Activated T-helper 2 cell treated with anti-CD3 and anti-CD28 coated beads, Interferon-gamma antibody, Interleukin-2, Interleukin-4, amounts not matched to agents 10 μg/mL and 5 μg/mL and 100 μg/mL, durations not matched to agents 14 hours and 24 hours and 36 hours (primary cell): ENCODE results near the gene DMD. TPM values are rescaled to one million over a fixed set of nuclear protein-coding genes. Genes with fewer than 3 reads are reported as not detected.

ENCODE experiments used
- DNase-seq: peaks from one replicate; pipeline ENCODE4 v3.0.0; 2021; ENCODE audit warnings: low spot score
- H3K27ac Mint-ChIP-seq: one replicate; pipeline ENCODE4 v1.8.0; 2021; ENCODE audit warnings: mixed read lengths
- H3K27me3 Mint-ChIP-seq: one replicate; pipeline ENCODE4 v1.8.0; 2021; ENCODE audit warnings: low read depth, mixed read lengths
- H3K36me3 Mint-ChIP-seq: one replicate; pipeline ENCODE4 v1.8.0; 2021; ENCODE audit warnings: low read depth, mixed read lengths
- H3K4me1 Mint-ChIP-seq: one replicate; pipeline ENCODE4 v1.8.0; 2021; ENCODE audit warnings: low read depth, mixed read lengths
- H3K4me3 Mint-ChIP-seq: one replicate; pipeline ENCODE4 v1.8.0; 2021; ENCODE audit warnings: low read depth, mild to moderate bottlenecking, moderate library complexity, mixed read lengths
- H3K9me3 Mint-ChIP-seq: one replicate; pipeline ENCODE4 v1.8.0; 2021; ENCODE audit warnings: mixed read lengths
- intact Hi-C: fragments of 100-400 bp; cut with micrococcal nuclease; formaldehyde crosslinking; loops from one replicate; pipeline ENCODE4 v1.15.1; 2023
- total RNA-seq: library from RNA; stranded (reverse); gene quantifications from 2 replicates; pipeline ENCODE4 v1.2.3, GENCODE V29; 2022

The DMD gene
- total RNA-seq, 1 donor from 2014 or later = 0.84 TPM

DNA sequence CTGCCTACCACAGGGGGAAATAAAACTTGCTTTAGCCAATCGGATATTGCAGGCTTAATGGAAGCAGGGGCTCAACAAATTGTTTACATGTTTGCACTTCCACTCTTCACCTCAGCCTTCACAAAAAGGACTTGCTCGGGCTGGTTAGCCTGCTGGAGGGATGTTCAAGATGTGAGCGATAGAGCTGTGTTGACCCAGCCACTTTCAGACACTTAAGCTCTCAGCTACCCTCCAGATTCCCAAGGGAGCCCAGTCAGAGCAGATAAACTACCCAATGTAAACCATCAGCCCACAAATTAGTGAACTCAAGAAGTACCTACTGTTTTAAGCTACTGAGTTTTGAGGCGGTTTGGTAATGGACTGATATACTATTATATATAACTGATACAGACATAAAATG lies 1631.1 kb downstream of the DMD start:
- H3K27ac Mint-ChIP-seq = no peak overlapping the region
- no peak for DNase-seq
- H3K36me3 Mint-ChIP-seq = no peaks in the 10 kb centered on the region
- no peaks in the 10 kb centered on the region for H3K27me3 Mint-ChIP-seq
- no peak overlapping the region for H3K4me3 Mint-ChIP-seq
- H3K9me3 Mint-ChIP-seq = peaks cover 5% of the 10 kb centered on the region
- intact Hi-C loops = no loop called here
- no peaks in the 10 kb centered on the region for H3K4me1 Mint-ChIP-seq

DNA sequence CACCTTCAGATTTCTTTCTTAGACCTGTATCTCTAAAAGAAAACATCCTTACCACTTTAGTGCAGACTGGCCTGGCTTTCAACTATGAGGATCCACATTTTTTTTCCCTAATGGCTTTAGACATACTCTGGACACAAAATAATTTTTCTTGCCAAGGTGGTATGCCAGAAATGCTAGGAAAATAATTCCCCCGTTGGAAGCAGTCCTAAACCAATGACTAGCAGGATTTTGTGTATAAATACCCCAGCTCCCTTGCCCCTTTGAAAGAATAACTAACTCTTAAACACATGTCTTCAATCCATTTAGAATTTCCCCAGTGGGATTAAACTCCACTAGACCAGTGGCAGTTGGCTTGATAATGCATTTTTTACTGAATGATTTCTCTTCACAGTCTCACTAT lies 1639.0 kb downstream of the DMD start:
- Mint-ChIP-seq H3K27me3 (no peaks in the 10 kb centered on the region), H3K9me3 (no peaks in the 10 kb centered on the region), H3K4me3 (no peak overlapping the region), H3K36me3 (no peaks in the 10 kb centered on the region), H3K4me1 (no peaks in the 10 kb centered on the region), H3K27ac (no peak overlapping the region)
- no peak for DNase-seq
- intact Hi-C loops = no loop called here

DNA sequence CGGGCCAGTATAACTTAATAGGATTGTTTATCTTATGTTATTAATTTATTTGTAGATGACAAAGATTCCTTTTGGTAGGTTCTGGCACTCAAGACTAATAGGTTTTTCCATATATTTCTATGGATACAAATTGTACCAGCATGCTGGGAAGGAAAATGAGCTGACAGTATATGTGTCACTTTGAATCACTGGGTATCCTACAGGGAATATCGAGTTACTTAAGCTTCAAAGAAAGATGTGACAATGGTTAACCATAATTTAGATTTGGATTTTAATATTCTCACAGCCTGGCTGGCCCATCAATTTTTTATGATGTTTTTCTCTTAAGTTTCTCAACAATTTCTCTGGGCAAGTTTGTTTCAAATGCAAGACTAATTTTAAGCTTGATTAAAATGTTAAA lies 1640.7 kb downstream of the DMD start:
- Mint-ChIP-seq H3K4me1 (no peaks in the 10 kb centered on the region), H3K36me3 (no peaks in the 10 kb centered on the region), H3K9me3 (no peaks in the 10 kb centered on the region), H3K4me3 (no peak overlapping the region), H3K27me3 (no peaks in the 10 kb centered on the region), H3K27ac (no peak overlapping the region)
- no peak for DNase-seq
- intact Hi-C loops = no loop called here

DNA sequence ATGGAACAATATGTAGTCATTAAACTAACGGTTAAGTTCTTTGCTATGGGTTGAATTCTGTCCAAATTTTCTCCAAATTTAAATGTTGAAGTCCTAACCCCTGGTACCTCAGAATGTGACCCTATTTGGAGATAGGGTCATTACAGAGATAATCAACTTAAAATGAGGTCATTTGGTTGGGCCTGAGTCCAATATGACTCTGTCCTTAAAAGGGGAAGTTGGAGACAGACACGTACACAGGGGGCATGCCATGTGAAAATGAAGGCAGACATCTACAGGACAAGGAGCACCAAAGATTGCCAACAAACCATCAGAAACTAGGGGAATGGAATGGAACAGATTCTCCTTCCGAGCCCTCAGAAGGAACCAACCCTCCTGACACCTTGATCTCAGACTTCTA lies 1647.6 kb downstream of the DMD start:
- H3K9me3 Mint-ChIP-seq = no peaks in the 10 kb centered on the region
- H3K36me3 Mint-ChIP-seq = no peaks in the 10 kb centered on the region
- no peaks in the 10 kb centered on the region for H3K27me3 Mint-ChIP-seq
- H3K27ac Mint-ChIP-seq = no peak overlapping the region
- no peak for DNase-seq
- intact Hi-C loops = no loop called here
- H3K4me3 Mint-ChIP-seq = no peak overlapping the region
- no peaks in the 10 kb centered on the region for H3K4me1 Mint-ChIP-seq

DNA sequence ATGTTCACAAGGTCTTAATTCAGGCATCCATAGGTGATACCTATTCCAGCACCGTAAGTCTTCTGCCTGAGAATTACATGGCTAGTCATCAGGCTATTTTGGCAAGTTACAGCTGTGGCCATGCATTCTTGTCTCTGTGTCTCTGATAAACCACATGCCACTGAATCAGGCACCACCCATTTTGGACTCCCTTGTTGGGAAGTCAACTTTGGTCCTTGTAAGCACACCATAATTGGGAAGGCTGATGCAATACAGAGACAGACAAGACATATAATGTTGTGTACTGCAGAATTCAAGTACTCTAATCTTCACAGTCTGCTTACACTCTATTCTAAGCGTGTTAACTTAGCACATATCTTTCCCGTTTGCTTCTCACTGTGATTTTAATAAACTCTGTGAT lies 1655.8 kb downstream of the DMD start:
- Mint-ChIP-seq H3K27ac (no peak overlapping the region), H3K4me1 (no peaks in the 10 kb centered on the region), H3K9me3 (no peaks in the 10 kb centered on the region), H3K27me3 (no peaks in the 10 kb centered on the region), H3K36me3 (no peaks in the 10 kb centered on the region), H3K4me3 (no peak overlapping the region)
- intact Hi-C loops = no loop called here
- DNase-seq = no peak

DNA sequence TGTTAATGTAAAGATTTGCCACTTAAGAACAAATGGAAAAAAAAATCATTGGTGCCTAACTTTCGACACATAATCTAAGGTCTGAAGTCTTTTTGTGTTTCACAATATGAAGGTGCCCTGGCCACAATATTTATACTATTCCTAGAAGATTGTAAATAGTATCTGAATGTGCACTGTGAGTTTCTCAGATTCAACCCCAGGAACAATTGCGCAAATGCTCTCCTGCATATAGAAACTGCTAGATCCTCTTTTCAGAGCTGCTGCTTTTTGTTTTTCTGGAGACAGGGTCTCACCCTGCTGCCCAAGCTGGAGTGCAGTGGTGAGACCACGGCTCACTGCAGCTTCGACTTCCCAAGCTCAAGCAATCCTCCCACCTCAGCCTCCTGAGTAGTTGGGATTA lies 1659.4 kb downstream of the DMD start:
- Mint-ChIP-seq H3K27ac (no peak overlapping the region), H3K27me3 (no peaks in the 10 kb centered on the region), H3K9me3 (no peaks in the 10 kb centered on the region), H3K4me3 (no peak overlapping the region), H3K36me3 (no peaks in the 10 kb centered on the region), H3K4me1 (no peaks in the 10 kb centered on the region)
- intact Hi-C loops = no loop called here
- DNase-seq = no peak

DNA sequence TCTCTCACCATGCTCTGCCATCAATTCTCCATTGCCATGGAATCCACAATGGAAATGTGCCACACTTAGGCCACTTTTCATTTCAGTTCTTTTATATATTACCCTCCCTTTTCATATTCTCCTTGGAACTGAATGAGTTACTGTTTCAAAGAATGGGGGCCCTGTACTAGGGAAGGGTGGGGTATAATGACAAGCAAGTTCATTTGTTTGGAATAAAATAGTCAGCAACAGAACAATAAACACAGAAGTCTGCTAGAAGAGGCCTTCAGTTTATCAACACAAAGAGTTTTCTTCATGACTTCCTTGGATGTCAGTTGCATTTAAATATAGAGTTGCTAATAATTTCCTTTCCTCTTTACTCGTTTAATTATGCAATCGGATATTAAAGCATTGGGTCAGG lies 1661.2 kb downstream of the DMD start:
- no peak overlapping the region for H3K4me3 Mint-ChIP-seq
- no peaks in the 10 kb centered on the region for H3K36me3 Mint-ChIP-seq
- H3K27me3 Mint-ChIP-seq = no peaks in the 10 kb centered on the region
- H3K4me1 Mint-ChIP-seq = no peaks in the 10 kb centered on the region
- no peak for DNase-seq
- H3K27ac Mint-ChIP-seq = no peak overlapping the region
- no peaks in the 10 kb centered on the region for H3K9me3 Mint-ChIP-seq
- intact Hi-C loops = no loop called here

DNA sequence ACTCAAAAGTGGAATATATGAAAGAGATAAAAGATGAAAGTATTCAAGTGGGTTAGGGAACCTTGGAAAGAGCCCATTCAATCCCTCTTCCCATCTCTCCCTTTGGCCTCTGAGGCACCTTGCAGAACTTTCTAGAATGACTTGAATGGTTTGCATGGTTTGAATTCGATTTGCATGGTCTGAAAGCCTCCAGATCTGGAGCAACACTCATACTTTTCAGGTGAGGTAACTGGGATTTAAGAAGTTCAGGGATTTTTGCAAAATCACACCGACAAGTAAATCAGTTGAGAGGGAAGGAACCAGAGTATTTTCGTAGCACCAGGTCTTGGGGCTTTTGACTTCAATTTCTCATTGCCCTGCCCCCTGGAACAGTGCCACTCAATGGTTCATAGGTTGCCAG lies 1663.5 kb downstream of the DMD start:
- Mint-ChIP-seq H3K36me3 (no peaks in the 10 kb centered on the region), H3K27me3 (no peaks in the 10 kb centered on the region), H3K27ac (no peak overlapping the region), H3K9me3 (no peaks in the 10 kb centered on the region), H3K4me3 (no peak overlapping the region), H3K4me1 (no peaks in the 10 kb centered on the region)
- intact Hi-C loops = no loop called here
- no peak for DNase-seq

DNA sequence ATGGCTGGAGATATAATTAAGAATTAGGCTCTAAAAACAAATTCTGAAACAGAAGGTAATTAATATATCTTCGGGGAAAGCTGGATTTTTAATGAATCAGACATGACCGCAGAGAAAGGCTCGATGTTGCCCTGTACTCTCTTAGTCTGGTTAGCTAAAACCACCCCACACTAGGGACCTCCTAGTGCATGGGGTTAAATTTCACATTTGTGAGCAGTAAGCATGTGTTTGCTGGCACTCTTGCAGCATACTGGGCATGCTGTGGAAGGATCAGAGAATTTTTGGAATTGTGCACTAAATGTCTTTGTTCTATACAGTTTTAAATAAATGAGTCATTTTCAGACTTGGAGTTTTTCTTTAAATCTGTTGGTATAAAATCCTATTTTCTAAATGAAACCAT lies 1663.9 kb downstream of the DMD start:
- H3K4me3 Mint-ChIP-seq = no peak overlapping the region
- no peaks in the 10 kb centered on the region for H3K4me1 Mint-ChIP-seq
- H3K27me3 Mint-ChIP-seq = no peaks in the 10 kb centered on the region
- intact Hi-C loops = no loop called here
- no peak overlapping the region for H3K27ac Mint-ChIP-seq
- no peaks in the 10 kb centered on the region for H3K36me3 Mint-ChIP-seq
- H3K9me3 Mint-ChIP-seq = no peaks in the 10 kb centered on the region
- no peak for DNase-seq

DNA sequence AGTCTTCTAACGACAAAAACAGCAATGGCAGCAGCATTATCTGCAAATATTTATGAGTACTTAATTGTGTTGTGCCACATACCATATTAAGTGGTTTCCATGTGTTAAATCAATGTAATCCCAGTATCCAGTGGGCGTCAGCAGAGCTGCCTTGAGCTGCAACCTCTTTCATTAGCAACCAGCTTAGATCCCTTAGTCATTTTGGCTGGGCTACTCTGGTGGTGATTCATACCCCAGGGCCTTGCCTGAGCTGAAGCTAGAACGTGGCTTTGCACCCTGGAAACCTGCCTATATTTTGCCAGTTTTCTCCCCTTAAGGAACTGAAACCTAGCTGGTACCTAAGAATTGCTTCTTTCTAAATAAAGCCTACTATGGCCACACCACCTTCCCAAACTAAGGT lies 1665.2 kb downstream of the DMD start:
- intact Hi-C loops = no loop called here
- H3K9me3 Mint-ChIP-seq = no peaks in the 10 kb centered on the region
- DNase-seq = no peak
- H3K36me3 Mint-ChIP-seq = no peaks in the 10 kb centered on the region
- H3K4me1 Mint-ChIP-seq = no peaks in the 10 kb centered on the region
- no peak overlapping the region for H3K4me3 Mint-ChIP-seq
- H3K27me3 Mint-ChIP-seq = no peaks in the 10 kb centered on the region
- H3K27ac Mint-ChIP-seq = no peak overlapping the region

DNA sequence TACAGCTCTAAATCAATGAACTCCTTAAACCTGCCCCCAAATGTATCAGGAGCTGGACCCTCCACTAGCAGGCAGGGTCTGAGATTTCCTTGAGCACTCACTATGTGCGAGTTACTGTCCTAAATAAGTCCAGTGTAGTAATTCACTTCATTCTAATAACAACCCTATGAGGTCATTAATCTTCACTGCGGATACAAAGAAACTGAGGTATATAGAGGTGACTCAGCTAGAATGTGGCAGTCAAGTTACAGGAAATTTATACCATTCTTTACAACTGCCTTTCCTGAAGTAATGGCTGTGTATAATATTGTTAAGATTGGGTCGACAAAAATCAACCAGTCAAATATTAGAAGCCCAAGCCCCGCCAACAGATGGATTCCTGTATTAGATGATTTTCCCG lies 1665.6 kb downstream of the DMD start:
- Mint-ChIP-seq H3K4me3 (no peak overlapping the region), H3K27ac (no peak overlapping the region), H3K36me3 (no peaks in the 10 kb centered on the region), H3K9me3 (no peaks in the 10 kb centered on the region), H3K27me3 (no peaks in the 10 kb centered on the region), H3K4me1 (no peaks in the 10 kb centered on the region)
- intact Hi-C loops = no loop called here
- DNase-seq = no peak

DNA sequence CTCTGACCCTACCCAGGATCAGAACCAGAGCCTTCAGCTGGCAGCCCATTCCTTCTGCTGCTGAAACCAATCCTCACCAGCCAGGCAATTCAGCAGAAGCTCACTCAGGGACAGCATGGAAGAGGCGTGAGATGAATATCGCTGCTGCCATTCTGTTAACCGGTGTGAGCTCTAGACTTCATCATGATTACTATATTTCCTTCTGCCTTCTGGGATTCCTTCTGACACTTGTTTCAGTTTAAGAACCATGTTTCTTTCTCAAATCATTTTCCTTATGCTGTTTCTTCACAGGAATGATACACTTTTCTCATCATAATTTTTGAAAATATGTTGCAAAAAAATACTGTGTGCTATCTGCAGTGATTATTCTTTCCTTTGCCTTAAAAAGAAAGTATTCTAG lies 1666.2 kb downstream of the DMD start:
- no peaks in the 10 kb centered on the region for H3K9me3 Mint-ChIP-seq
- no peak overlapping the region for H3K4me3 Mint-ChIP-seq
- no peaks in the 10 kb centered on the region for H3K27me3 Mint-ChIP-seq
- no peak for DNase-seq
- intact Hi-C loops = no loop called here
- H3K4me1 Mint-ChIP-seq = no peaks in the 10 kb centered on the region
- no peak overlapping the region for H3K27ac Mint-ChIP-seq
- no peaks in the 10 kb centered on the region for H3K36me3 Mint-ChIP-seq

DNA sequence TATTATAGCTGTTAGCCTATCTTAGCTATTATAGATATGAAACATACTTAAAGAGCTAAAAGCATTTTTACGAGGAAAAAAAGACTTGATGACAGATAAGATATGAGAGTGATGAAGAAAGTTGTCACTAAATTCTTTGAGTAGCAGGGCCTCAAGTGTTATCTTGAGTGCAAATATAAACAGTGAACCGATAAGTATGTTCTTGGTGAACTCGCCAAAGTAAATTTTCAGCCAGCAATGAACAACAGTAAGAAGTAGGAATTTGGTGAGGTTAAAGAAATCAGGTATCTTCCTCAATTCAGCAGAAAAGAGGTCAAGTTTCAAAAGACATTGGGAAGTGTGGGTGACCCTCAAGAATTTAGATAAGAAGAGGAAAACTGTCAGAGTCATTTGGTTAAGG lies 1667.7 kb downstream of the DMD start:
- DNase-seq = no peak
- Mint-ChIP-seq H3K9me3 (no peaks in the 10 kb centered on the region), H3K4me3 (no peak overlapping the region), H3K27ac (no peak overlapping the region), H3K36me3 (no peaks in the 10 kb centered on the region), H3K4me1 (no peaks in the 10 kb centered on the region), H3K27me3 (no peaks in the 10 kb centered on the region)
- intact Hi-C loops = no loop called here

DNA sequence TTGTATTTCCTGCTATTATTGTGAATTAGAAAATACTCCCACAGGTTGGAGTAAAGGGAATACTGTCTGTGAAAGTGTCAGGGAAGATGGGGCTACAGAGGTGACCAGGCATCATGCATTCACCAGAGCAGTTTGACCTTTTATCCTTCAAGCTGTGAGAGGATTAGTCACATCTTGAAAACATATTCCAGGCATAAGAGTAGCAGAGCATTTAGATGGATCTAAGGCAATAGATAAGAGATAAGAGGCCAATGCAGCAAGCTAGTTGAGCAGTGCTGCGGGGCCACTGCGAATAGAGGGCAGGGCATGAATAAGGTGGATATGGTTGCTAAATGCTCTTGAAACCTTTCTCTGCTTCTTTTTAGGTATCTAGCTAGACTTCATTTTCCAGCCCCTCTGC lies 1668.8 kb downstream of the DMD start:
- Mint-ChIP-seq H3K4me3 (no peak overlapping the region), H3K36me3 (no peaks in the 10 kb centered on the region), H3K27me3 (no peaks in the 10 kb centered on the region), H3K27ac (no peak overlapping the region), H3K4me1 (no peaks in the 10 kb centered on the region), H3K9me3 (no peaks in the 10 kb centered on the region)
- intact Hi-C loops = no loop called here
- DNase-seq = no peak
